NCI-H1436 (cell line): ENCODE measurements around the gene ATG3.
"Not testable (repeated sequence)": the region's sequence is repeated elsewhere in the genome, so short reads cannot be mapped to it uniquely, and the experiment has no call there.

Experiments used
- DNase-seq: peaks from one replicate; lab custom pipeline; 2025; lab: John Stamatoyannopoulos, UW

ATG3 gene

GRCh38 chr3:112561734-112562529, at the start of gene ATG3, which contains the start of gene SLC35A5:
Gene ATG3, minus strand, starts transcription at chr3:112561962. Its CDS starts 434 bp downstream, at chr3:112561528.
Gene SLC35A5, plus strand, starts transcription at chr3:112562045. Its CDS starts 1,359 bp downstream, at chr3:112563404.
- peak; percentile 99 for DNase-seq

- no peak for DNase-seq
Observed at GRCh38 chr3:112610121-112610520, 48.4 kb upstream of the ATG3 start.

GRCh38 chr3:112607863-112608262, 46.1 kb upstream of the ATG3 start:
- no peak for DNase-seq

- no peak for DNase-seq
Observed at GRCh38 chr3:112606098-112606497, 44.3 kb upstream of the ATG3 start.

- no peak for DNase-seq
Observed at GRCh38 chr3:112605285-112605684, 43.5 kb upstream of the ATG3 start.

GRCh38 chr3:112604536-112604935, 42.8 kb upstream of the ATG3 start:
- no peak for DNase-seq

- no peak for DNase-seq
Observed at GRCh38 chr3:112602217-112602838, 40.6 kb upstream of the ATG3 start.

- no peak for DNase-seq
Observed at GRCh38 chr3:112598731-112599130, 37.0 kb upstream of the ATG3 start.

GRCh38 chr3:112597945-112598344, 36.2 kb upstream of the ATG3 start:
- no peak for DNase-seq

GRCh38 chr3:112594856-112595255, 33.1 kb upstream of the ATG3 start:
- no peak for DNase-seq

GRCh38 chr3:112593258-112593657, 31.5 kb upstream of the ATG3 start:
- no peak for DNase-seq

GRCh38 chr3:112587336-112587735, 25.6 kb upstream of the ATG3 start:
- DNase-seq = no peak

GRCh38 chr3:112585782-112586181, 24.0 kb upstream of the ATG3 start:
- DNase-seq = no peak

GRCh38 chr3:112583105-112583504, 21.3 kb upstream of the ATG3 start:
- no peak for DNase-seq

GRCh38 chr3:112582244-112582874, 20.6 kb upstream of the ATG3 start:
- DNase-seq = peak; percentile 41

GRCh38 chr3:112579697-112580096, 17.9 kb upstream of the ATG3 start:
- DNase-seq = no peak

- no peak for DNase-seq
Observed at GRCh38 chr3:112579232-112579631, 17.5 kb upstream of the ATG3 start.

GRCh38 chr3:112572701-112573100, 10.9 kb upstream of the ATG3 start:
- DNase-seq = no peak

GRCh38 chr3:112569265-112569664, 7.5 kb upstream of the ATG3 start:
- no peak for DNase-seq

- no peak for DNase-seq
Observed at GRCh38 chr3:112568642-112569041, 6.9 kb upstream of the ATG3 start.

- DNase-seq = no peak
Observed at GRCh38 chr3:112564940-112565305, 3.2 kb upstream of the ATG3 start.

GRCh38 chr3:112564247-112564939, 2.6 kb upstream of the ATG3 start:
- not testable (repeated sequence) for DNase-seq

GRCh38 chr3:112561484-112561733, 353 bp downstream of the ATG3 start:
- peak; percentile 68 for DNase-seq
